DOHH2 (cell line): ENCODE results near the gene NBPF1.
"Not testable (repeated sequence)": the region's sequence is repeated elsewhere in the genome, so short reads cannot be mapped to it uniquely, and the experiment has no call there.

ENCODE experiments used
- H3F3A ChIP-seq: fragments of 200-600 bp; sonication (generic), shearing (Covaris generic); 2 replicates; pipeline ENCODE4 v1.6.0; 2016; ENCODE audit warnings: antibody characterized with exemption, mild to moderate bottlenecking; ENCODE audit not compliant: control insufficient read depth, insufficient read depth
- H3K27ac ChIP-seq: fragments of 200-600 bp; sonication (generic); 2 replicates; pipeline ENCODE4 v1.5.1; 2014; ENCODE audit warnings: low read depth, mild to moderate bottlenecking, low read length, moderate library complexity
- H3K27me3 ChIP-seq: fragments of 200-600 bp; sonication (generic); 2 replicates; pipeline ENCODE4 v1.6.1; 2014; ENCODE audit warnings: mild to moderate bottlenecking, low read length, mixed read lengths; ENCODE audit not compliant: control insufficient read depth
- H3K36me3 ChIP-seq: fragments of 200-600 bp; sonication (generic); 2 replicates; pipeline ENCODE4 v1.6.1; 2014; ENCODE audit warnings: mild to moderate bottlenecking, low read length, moderate library complexity, mixed read lengths; ENCODE audit not compliant: control insufficient read depth
- H3K4me1 ChIP-seq: fragments of 200-600 bp; sonication (generic); 2 replicates; pipeline ENCODE4 v1.6.1; 2014; ENCODE audit warnings: mild to moderate bottlenecking, low read length, mixed read lengths; ENCODE audit not compliant: control insufficient read depth
- H3K4me2 ChIP-seq: fragments of 200-600 bp; sonication (generic); 2 replicates; pipeline ENCODE4 v1.6.0; 2014; ENCODE audit warnings: mild to moderate bottlenecking, low read length, moderate library complexity
- H3K4me3 ChIP-seq: fragments of 200-600 bp; sonication (generic); 2 replicates; pipeline ENCODE4 v1.5.1; 2014; ENCODE audit warnings: mild to moderate bottlenecking, low read length, mixed read lengths
- H3K79me2 ChIP-seq: fragments of 200-600 bp; sonication (generic); 2 replicates; pipeline ENCODE4 v1.6.1; 2014; ENCODE audit warnings: mild to moderate bottlenecking, low read length, mixed read lengths; ENCODE audit not compliant: control insufficient read depth
- H3K9me2 ChIP-seq: fragments of 200-600 bp; sonication (generic); replicated peaks from 2 replicates; pipeline ENCODE4 v1.6.1; 2014; ENCODE audit warnings: mild to moderate bottlenecking, low read length, mixed read lengths; ENCODE audit not compliant: control insufficient read depth
- H3K9me3 ChIP-seq: fragments of 200-600 bp; sonication (generic); 2 replicates; pipeline ENCODE4 v1.6.1; 2014; ENCODE audit warnings: antibody characterized with exemption, low read length, mixed read lengths; ENCODE audit not compliant: control insufficient read depth, insufficient read depth
- H4K20me1 ChIP-seq: fragments of 200-600 bp; sonication (generic); 2 replicates; pipeline ENCODE4 v1.6.0; 2014; ENCODE audit warnings: low read depth, mild to moderate bottlenecking, antibody characterized with exemption, low read length, moderate library complexity; ENCODE audit not compliant: control insufficient read depth, insufficient read depth
- EZH2phosphoT487 ChIP-seq: fragments of 200-600 bp; sonication (generic); IDR thresholded peaks from 2 replicates; pipeline ENCODE4 v1.6.1; 2017; ENCODE audit warnings: borderline replicate concordance, mild to moderate bottlenecking, antibody characterized with exemption, low read length, moderate library complexity, mixed read lengths
- TF ChIP-seq, protein P1 (sequence below): fragments of 200-600 bp; sonication (generic); IDR thresholded peaks from one replicate; pipeline ENCODE4 v1.5.1; 2014; ENCODE audit warnings: antibody characterized with exemption, mild to moderate bottlenecking, low read depth, low read length; ENCODE audit not compliant: poor library complexity, severe bottlenecking

Gene NBPF1

DNA sequence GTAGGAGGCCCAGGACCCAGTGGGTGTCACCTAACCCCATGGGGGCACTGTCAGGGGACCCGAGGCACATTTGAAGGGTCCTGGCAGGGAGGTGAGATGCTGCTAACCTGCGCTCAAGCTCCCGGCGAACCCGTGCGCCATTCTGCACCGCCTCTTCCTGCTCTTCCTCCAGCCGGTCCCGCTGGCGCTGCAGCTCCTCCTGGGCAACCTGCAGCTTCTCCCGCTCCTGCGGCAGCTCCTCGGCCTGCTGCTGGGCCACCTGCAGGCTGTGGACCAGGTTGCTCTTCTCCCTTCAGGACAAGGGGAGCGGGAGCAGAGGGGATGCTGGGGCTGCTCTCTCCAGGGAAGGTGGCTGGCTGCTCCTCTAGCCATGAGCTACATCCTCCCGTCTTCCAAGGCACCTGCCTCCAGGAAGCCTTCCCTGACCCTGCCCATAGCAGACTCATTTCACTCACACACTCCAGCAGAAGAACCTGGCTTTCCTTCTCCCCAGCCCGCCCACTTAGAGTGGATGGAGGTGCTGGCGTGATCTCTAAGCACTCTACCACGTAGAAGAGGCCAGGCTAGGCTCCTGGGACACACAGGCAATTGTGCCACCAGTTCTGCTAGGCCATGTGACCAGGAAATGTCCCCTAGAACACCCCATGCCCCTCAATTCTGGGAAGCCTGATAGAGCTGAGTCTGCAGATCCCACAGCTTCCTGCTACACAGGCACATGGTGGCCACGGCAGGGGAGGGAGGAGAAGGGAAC lies 15.2 kb upstream of the NBPF1 start:
- no peak overlapping the region for H3K27ac ChIP-seq
- H3K9me2 ChIP-seq: no peaks in the 10 kb centered on the region
- H4K20me1 ChIP-seq: no peaks in the 10 kb centered on the region
- H3K79me2 ChIP-seq: no peaks in the 10 kb centered on the region
- TF ChIP-seq, protein P1, sequence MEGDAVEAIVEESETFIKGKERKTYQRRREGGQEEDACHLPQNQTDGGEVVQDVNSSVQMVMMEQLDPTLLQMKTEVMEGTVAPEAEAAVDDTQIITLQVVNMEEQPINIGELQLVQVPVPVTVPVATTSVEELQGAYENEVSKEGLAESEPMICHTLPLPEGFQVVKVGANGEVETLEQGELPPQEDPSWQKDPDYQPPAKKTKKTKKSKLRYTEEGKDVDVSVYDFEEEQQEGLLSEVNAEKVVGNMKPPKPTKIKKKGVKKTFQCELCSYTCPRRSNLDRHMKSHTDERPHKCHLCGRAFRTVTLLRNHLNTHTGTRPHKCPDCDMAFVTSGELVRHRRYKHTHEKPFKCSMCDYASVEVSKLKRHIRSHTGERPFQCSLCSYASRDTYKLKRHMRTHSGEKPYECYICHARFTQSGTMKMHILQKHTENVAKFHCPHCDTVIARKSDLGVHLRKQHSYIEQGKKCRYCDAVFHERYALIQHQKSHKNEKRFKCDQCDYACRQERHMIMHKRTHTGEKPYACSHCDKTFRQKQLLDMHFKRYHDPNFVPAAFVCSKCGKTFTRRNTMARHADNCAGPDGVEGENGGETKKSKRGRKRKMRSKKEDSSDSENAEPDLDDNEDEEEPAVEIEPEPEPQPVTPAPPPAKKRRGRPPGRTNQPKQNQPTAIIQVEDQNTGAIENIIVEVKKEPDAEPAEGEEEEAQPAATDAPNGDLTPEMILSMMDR: no peak
- no peak for TF ChIP-seq EZH2phosphoT487
- H3K9me3 ChIP-seq: no peaks in the 10 kb centered on the region
- H3K4me1 ChIP-seq: no peaks in the 10 kb centered on the region
- H3K4me3 ChIP-seq: no peak overlapping the region
- no peak overlapping the region for H3K4me2 ChIP-seq
- H3K36me3 ChIP-seq: peaks cover 59% of the 10 kb centered on the region
- no peaks in the 10 kb centered on the region for H3F3A ChIP-seq
- H3K27me3 ChIP-seq: no peaks in the 10 kb centered on the region

DNA sequence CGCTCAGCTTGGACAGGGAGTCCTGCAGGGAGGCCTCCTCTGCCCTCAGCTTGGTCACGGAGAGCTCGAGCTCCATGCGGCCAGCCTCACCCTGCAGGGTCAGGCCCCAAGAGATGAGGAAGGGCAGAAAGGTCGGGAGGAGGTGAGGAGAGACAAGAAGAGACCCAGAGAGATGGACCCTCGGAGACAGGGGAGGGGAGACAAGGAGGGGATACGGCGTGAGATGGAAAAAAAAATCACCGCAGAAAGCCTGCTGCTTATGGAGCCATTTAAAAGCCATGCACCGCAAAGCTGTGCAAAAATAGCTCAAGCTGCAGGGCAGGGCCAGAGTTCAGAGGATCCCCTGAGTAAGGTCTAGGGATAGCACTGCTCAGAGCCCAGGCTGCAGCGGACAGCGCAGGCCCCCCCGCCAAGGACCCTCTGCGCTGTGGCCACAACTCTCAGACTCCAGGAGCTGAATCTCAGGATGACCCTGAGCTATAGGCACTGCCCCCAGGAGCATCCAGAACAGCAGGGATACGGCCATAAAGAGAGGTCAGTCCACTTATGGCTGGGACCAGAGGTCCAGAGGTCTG lies 13.1 kb upstream of the NBPF1 start:
- not testable (repeated sequence) for H3F3A ChIP-seq, H3K79me2 ChIP-seq, H3K4me3 ChIP-seq, H4K20me1 ChIP-seq, H3K27ac ChIP-seq, H3K4me2 ChIP-seq, H3K9me3 ChIP-seq, H3K27me3 ChIP-seq, H3K9me2 ChIP-seq, H3K4me1 ChIP-seq
- H3K36me3 ChIP-seq: peaks cover 52% of the 10 kb centered on the region

DNA sequence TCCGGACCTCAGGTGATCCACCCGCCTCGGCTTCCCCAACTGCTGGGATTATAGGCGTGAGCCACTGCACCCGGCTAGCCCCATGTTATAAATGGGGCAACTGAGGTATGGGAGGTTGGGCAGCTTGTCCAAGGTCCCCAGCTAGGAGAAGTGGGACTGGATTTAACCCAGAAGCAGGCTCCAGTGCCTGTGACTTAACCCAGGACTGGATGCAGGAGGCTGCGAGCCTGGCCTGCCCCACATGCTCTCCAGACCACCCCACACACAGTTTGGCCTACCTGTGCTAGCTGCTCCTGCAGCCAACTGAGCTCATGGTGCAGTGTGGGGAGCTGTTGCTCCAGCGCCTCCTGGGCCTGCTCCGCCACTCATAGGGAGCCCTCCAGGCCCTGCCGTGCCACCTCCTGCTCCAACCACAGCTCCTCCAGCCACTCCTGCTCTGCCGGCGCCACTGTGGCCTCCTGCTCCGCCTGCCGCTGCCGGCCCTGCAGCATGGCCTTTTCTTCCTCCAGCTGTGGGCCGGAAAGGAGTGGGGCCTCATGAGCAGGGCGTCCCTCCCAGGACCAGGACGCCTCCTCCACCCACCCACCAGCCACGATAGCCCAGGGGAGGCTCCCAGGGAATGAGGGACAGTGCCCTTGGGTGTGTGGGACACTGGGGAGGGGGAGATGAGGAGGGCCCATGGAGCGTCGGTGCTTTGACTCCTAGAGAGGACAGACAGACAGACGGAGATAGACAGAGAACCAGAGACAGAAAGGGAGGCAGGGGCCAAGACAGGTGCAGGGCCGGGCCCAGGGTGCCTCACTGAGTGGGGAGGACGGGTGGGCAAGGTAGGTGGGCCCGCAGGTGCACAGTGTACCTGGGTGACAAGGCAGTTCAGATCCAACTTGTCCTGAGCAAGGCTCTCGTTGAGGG lies 12.4 kb upstream of the NBPF1 start:
- Histone ChIP-seq H3K9me3 (no peaks in the 10 kb centered on the region), H3K27me3 (no peaks in the 10 kb centered on the region), H3F3A (no peaks in the 10 kb centered on the region), H3K4me1 (no peaks in the 10 kb centered on the region), H3K4me3 (no peak overlapping the region), H3K27ac (no peak overlapping the region), H4K20me1 (no peaks in the 10 kb centered on the region), H3K36me3 (peaks cover 46% of the 10 kb centered on the region), H3K79me2 (no peaks in the 10 kb centered on the region), H3K9me2 (no peaks in the 10 kb centered on the region), H3K4me2 (no peak overlapping the region)
- TF ChIP-seq EZH2phosphoT487: no peak
- TF ChIP-seq, protein P1: no peak

DNA sequence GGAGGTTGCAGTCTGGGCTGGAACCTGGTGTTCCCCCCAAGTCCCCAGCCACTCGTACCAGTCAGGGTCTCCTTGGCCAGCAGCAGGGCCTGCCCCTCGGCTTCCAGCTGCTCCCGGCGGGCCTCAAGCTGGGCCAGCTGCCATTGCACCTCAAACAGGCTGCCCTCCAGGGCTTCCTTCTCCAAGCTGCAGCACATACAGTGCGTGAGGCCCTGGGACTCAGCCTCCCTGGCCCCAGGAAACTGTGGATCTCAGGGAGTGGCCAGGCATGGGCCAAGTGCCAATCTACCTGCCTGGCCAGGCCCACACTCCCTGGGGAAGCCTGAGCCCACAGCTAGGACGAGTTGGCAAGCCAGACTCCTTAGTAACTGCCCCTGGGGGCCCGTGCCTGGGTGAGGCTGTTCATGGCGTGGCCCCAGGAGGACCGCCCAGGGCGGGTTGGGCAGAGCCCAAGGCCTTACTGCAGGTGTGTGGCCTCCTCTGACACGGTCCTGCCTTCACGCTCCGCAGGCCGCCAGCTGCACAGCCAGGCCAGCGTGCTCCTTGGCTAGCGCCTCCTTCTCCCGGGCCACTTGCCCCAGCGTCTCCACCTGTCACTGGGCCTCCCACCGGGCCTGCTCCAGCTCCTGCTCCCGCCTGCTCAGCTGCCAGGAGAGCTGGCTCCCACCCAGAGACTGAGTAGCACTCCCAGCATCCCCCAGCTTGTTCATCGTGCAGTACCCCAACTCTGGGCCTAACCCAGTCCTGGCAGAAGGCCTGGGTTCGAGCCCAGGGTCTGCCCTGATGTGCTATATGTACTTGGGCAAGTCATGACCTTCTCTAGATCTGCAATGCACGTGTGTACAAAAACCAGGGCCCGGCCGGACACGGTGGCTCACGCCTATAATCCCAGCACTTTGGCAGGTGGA lies 10.7 kb upstream of the NBPF1 start:
- H3K4me3 ChIP-seq, H3K9me2 ChIP-seq, H3K27me3 ChIP-seq, H3K4me2 ChIP-seq, H3K4me1 ChIP-seq, H3F3A ChIP-seq, H3K9me3 ChIP-seq, H4K20me1 ChIP-seq, H3K27ac ChIP-seq, H3K79me2 ChIP-seq: not testable (repeated sequence)
- peaks cover 34% of the 10 kb centered on the region for H3K36me3 ChIP-seq

DNA sequence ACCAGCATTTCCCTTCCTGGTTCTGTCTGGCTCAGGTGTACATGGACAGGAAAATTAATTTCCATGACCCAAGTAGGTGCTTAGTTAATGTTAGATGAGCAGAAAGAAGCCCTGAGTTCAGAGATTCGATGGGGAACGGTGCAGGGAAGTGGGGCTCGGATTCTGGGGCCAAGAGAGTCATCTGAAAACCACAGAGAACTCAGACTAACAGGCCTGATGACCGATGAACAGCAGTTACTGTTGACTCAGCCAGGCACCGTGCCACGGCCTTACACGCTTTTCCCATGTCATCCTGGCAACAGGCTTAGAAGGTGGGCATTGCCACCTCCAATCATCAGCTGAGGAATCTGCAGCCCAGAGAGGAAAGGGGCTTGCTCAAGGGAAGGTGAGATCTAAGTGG lies 10.0 kb upstream of the NBPF1 start:
- H3F3A ChIP-seq, H3K27ac ChIP-seq, H3K4me1 ChIP-seq, H3K27me3 ChIP-seq, H4K20me1 ChIP-seq, H3K4me2 ChIP-seq, H3K9me3 ChIP-seq, H3K79me2 ChIP-seq, H3K4me3 ChIP-seq, H3K9me2 ChIP-seq: not testable (repeated sequence)
- peaks cover 29% of the 10 kb centered on the region for H3K36me3 ChIP-seq
